ENCODE results near the gene SYCE1L.
"Not testable (repeated sequence)": the region's sequence is repeated elsewhere in the genome, so short reads cannot be mapped to it uniquely, and the experiment has no call there.

The SYCE1L gene, protein sequence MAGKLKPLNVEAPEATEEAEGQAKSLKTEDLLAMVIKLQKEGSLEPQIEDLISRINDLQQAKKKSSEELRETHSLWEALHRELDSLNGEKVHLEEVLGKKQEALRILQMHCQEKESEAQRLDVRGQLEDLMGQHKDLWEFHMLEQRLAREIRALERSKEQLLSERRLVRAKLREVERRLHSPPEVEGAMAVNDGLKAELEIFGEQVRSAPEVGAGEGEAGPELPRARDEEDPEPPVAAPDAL

DNA sequence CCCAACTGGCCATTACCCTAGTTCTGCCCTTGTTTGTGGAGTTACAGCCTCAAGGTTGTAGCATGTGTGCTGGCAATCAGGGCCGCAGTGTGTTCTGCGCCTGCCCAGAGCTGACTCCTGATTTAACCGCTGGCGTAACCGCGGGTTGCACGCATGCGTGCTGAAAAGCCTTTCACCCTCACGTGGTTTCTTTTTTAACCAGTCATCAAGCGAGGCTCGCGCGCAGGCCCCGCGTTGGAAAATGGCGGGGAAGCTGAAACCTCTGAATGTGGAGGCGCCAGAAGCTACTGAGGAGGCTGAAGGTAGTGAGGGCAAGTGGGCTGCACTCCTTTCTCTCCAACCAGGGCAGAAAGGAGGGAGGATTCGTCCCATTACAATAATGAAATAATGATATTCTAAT, at the start of gene SYCE1L:
Gene SYCE1L (plus strand): TSS at position 198 of the 400 bp plus-strand sequence. CDS start 44 bp downstream, at position 242.
- DNase-seq = no peak

DNA sequence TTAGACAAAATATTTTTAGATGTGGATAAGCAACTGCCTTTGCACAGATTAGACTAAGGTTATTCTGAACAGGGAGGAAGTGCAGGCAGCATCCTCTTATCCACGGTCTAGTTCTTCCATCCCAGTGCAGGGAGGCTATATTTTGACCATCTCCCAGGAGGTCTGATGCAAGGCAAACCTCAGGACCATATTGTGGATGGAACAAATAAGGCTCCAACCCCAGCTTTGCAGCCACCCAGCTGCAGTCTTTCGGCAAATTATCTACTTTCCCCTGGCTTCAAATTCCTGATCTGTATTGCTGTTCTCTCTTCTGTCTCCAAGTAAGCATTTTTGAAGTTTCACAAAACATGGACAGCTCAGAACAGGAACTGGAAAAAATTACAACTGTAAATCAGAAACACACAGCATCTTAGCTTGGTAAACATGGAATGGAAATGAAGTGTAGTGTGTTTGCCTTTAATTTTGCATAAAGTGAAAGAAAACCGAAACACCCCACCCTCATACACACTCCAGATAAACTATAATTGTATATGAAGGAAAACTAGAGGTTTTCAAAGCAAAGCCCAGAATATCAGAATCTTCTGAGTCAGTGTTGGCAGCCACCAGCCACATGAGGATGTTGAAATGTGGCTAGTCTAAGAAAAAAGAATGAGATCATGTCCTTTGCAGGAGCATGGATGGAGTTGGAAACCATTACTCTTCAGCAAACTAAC, 41.7 kb upstream of the SYCE1L start:
- DNase-seq = no peak

DNA sequence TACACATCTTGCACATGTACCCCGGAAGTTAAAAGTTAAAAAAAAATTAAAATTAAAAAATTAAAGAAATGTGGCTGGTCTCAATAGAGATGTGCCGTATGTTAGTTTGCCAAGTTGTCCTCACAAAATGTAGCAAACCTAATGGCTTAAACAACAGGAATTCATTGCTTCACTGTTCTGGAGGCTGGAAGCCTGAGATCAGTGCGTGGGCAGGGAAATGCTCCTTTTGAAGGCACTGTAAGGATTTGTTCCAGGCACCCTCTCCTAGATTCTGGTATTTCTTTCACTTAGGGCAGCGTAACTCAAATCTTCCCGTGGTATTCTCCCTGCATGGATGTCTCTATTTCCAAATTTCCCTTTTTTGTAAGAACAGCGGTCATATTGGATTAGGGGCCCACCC, 40.9 kb upstream of the SYCE1L start:
- DNase-seq = no peak

DNA sequence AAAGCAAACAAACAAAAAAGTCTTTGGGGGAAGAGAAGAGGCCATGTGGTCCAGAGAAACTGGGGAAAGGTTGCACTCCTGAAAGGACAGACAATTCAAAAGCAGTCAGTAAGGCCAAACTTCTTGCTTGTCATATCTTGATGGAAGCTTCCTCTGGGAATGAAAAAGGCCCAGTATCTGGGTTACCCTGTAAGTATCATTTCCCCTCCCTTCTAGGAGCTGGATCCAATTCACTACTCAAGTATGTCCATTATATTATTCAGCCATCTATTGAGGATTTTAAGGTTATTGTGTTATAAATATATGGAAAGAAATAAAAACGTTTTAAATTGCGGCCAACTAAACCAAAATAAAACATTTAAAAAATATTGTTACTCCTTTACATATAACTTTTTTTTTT, 34.2 kb upstream of the SYCE1L start:
- no peak for DNase-seq

DNA sequence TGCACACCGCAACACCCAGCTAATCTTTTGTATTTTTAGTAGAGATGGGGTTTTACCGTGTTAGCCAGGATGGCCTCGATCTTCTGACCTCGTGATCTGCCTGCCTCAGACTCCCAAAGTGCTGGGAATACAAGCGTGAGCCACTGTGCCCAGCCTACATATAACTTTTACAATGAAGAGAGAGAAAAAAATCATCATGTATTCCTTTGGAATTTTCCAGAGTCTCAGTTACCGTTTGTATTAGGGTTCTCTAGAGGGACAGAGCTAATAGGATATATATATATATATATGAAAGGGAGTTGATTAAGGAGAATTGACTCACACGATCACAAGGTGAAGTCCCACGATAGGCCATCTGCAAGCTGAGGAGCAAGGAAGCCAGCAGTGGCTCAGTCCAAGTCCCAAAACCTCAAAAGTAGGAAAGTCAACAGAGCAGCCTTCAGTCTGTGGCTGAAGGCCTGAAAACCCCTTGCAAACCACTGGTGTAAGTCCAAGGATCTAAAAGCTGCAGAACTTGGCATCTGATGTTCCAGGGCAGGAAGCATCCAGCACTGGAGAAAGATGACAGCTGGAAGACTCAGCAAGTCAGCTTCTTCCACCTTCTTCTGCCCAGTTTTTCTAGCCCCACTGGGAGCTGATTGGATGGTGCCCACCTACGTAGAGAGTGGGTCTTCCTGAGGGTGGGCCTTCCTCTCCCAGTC, 33.5 kb upstream of the SYCE1L start:
- DNase-seq = not testable (repeated sequence)

DNA sequence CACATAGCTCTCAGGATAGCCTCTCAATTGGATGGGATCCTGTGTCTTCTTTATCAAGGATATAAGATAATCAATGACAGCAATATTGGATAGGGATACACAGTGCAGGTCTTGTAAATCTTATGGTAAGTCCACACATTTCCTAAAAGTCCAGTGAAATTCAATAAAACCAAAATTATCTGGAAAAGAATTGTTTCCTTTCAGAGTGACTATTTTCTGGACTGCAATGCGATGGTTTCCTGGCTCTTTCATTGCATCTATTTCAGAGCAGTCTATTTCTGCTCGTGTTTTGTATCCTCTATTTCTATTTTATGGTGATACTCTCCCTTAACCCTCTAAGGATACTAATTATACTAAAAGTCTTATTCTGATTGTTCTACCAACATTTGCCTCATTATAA, 32.5 kb upstream of the SYCE1L start:
- DNase-seq = no peak

DNA sequence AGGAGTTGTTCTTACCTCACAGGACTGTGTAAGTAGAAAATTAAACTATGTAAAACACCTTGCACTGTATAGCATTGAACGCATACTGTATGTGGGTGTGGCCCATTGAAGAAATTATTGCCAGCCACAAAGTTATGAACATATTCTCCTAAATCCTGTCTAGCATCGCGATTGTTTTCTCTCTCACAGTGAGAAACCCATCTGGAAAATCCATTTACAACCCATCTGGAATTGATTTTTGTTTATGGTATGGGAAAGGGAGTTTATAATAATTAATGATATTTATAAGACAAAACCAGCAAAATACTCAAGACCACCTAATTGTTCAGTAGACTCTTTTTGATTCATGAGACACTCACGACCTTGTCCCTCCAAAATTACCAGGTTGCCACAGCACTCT, 30.3 kb upstream of the SYCE1L start:
- DNase-seq = no peak

DNA sequence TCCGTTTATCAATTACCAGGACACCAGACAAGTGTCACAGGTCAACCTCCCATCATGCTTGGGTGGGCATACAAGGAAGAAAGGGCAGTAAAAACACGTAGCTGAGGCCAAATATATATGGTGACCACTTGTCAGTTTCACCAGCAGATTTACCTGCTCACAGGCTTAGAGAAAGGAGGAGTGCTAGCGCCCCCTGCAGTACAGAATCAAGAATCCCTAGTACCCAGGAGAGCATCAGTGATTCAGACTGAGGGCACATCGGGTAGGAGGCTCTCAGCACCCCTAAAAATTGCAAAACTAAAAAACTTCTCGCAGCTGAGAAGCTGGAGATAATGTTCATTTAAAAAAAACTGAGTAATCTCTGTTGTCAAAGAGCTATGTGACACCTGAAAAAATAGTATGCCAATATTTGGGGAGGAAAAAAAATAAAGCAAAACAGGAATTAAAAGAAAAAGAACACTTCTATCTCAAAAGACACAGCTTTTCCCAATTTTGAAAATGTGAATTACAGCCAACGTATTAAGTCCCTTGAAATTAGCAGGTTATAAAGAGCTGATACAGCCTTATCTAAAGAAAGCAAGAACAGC, 29.5 kb upstream of the SYCE1L start:
- peak; percentile 44 for DNase-seq

DNA sequence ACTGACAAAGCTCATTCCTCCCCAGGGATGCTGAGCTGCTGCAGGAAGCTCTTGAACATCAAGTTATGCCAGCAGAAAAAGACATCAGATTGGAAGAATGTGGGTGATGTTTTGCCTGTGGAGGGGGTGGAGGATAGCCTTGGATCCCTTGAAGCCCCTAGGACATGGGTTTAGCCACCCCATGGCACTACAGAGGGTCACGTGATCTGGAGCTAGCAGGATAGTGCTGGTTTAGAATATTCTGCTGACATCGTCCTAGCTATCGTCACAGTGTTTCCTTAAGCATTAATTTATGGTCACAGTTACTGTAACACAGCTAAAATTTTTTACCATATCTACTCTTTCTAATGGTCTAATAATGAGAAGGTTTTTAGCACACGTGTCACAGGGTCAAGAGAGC, 28.4 kb upstream of the SYCE1L start:
- no peak for DNase-seq

DNA sequence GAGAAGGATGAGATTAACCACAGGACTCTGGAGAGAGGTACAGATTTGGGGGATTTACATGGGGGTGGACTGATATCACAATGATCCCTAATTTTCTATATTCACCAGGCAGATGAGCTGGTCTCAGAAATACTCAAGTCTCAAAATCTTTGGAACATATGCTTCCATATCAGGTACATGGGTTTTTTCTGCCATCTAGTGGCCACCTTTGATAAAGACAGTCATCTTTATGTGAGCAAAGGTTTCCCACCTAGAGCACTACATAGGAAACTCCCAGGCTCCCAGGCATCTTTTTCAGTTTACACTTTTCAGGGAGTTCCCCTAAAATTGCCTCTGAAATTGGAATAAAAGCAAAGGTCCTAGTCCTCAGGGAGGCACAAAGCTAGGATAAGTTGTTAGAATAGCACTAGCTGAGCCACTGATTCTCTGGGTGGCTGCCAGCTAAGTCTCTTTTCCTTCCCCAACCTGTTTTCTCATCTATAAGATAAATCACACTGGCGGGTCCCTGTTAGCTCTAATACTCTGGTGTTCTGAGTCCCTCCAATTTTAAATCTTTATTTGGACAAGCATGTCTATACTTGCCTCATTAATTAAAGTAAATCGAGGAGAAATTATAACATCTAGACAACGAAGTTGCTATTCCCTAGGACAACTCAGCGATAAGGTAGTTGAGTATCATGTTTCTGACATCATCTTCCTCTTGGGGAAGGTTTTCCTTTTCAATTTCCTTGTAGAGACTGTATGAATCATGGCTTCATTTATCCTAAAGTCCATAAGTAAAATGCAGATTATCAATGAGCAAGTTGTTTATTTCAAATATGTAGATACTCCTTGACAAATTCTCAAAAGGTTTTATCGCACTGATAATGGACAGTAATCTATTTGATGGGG, 27.2 kb upstream of the SYCE1L start:
- peak; percentile 35 for DNase-seq

DNA sequence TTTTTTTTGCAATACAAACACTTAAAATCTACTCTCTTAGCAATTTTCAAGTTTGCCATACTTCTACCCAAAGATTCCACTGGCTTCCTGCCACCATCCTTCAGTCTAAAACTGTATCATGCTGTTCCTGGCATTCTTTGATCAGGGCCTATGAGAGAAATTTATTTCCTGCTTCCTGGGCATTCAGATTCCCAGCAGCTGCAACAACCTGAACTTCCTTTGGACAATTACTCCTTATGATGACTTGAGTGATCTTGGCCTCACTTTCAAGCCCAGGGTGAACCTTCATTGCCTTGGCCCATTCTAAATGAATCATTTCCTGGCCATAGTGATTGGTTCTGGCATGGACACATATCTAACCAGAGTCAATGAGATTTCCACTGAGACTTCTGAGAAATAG, 26.3 kb upstream of the SYCE1L start:
- DNase-seq = no peak

DNA sequence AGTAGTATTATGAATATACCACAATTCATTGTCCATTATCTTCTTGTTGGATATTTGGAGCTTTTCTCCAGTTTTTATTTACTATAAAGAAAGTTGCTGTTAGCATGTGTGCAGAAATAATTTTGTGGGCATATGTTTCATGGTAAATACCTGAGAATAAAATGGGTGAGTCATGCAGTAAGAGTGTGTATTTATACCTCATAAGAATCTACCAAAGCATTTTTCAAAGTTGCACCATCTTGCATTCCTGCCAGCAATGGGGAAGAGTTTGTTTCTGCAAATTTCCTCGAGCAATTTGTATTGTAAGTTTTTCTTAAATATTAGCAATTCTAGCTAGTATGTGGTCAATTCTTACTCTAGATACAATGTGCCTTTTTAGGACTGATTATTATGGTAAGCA, 16.1 kb upstream of the SYCE1L start:
- no peak for DNase-seq

DNA sequence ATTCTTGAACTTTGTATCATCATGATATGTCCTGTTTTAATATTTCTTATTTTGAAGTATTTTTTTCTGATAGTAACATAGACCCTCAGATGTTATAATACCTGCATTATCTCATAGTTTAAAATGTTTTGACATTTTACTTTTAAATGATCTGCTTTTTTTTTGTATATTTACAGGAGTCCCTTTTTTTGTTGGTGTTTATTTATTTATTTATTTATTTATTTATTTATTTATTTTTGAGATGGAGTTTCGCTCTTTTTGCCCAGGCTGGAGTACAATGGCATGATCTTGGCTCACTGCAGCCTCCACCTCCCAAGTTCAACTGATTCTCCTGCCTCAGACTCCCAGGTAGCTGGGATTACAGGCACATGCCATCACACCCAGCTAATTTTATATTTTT, 12.9 kb upstream of the SYCE1L start:
- not testable (repeated sequence) for DNase-seq

DNA sequence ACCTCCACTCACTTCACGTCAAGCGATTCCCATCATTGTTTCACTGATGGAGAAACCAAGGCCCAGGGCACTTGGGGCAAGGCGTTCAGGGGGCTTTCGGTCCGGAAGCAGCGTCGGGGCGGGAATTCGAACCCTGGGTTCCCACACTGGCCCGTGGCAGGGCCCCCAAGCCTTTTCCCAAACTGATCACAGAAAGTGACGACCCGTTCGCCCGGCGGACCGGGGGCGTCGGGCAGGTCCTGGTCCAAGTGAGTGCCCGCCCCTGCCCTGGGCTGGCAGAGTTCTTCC, 9.1 kb upstream of the SYCE1L start:
- no peak for DNase-seq

DNA sequence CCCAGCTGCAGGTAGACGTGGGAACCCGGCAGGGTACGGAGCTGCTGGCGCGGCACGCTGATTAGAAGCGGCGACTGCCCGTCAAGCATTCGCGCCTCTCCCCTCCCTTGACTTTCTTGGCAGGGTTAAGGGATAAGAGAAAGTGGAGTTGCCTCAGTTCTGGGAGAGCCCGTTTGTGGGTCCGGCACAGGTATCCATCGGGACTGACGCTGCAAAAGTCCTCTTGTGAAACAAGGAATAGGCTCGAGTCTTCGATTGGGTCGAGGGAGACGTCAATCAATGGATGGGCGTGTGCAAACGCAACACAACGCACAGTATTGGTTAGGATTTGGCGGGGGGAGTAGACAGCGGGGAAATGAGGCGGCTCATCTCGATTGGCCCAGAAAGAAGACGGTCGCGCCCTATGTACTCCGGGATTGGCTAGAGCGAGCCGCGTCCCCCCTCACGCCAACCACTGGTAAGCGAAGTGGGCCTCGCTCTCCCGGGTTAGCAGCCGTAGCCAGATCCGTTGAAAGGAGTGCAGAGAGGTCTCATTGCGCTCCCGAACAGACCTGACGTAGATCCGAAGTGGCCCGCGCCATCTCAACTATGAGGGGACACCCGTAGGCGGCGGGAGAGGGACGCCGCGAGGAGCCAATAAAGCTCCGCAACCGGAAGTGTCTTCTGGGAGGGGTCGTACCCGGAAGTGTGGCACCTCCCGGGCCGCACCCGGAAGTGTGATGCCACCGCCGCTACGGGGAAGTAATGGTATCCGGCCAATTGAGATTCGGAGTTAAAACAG, 8.5 kb upstream of the SYCE1L start, which contains the start of gene MON1B:
Gene MON1B (plus strand): TSS at position 713 of the 781 bp plus-strand sequence. CDS start 296 bp downstream, outside the sequence.
- peak; percentile 95 for DNase-seq

DNA sequence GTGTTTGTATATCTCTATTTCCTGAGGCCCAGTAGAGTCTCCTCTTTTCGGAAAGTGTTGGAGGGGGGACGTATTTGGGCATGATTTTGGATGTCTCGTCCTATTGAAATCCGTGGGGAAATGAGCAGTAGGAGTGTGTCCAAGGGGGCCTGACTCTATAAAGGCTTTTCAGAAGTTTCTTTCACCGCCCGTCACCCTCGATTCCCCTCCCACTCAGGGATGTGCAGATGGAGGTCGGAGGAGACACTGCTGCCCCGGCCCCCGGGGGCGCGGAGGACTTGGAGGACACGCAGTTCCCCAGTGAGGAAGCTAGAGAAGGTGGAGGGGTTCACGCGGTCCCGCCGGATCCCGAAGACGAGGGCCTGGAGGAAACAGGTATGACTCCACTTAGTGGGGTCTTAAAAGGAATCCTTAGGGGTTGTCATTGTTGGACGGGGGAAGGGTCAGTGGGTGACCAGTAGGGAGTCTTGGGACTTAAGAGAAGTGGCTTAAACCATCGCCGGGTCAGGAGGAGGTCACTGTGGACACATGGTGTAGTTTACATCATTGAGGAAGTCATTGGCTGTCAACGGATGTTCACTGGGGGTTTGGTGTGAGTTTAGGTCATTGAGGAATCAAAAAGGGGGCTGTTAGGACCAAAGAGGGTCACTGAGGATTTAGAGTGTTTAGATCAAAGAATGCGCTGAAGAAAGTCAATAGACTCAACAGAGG, 7.8 kb upstream of the SYCE1L start:
- DNase-seq = no peak

DNA sequence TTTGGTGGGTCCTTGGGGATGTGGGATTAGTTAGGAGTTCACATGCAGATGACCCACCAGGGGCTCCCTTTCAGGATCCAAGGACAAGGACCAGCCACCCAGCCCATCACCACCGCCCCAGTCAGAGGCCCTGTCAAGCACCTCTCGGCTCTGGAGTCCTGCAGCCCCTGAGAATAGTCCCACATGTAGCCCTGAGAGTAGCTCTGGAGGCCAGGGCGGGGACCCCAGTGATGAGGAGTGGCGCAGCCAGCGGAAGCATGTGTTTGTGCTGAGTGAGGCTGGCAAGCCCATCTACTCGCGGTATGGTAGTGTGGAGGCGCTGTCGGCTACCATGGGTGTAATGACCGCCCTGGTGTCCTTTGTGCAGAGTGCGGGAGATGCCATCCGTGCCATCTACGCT, 5.8 kb upstream of the SYCE1L start:
- no peak for DNase-seq

DNA sequence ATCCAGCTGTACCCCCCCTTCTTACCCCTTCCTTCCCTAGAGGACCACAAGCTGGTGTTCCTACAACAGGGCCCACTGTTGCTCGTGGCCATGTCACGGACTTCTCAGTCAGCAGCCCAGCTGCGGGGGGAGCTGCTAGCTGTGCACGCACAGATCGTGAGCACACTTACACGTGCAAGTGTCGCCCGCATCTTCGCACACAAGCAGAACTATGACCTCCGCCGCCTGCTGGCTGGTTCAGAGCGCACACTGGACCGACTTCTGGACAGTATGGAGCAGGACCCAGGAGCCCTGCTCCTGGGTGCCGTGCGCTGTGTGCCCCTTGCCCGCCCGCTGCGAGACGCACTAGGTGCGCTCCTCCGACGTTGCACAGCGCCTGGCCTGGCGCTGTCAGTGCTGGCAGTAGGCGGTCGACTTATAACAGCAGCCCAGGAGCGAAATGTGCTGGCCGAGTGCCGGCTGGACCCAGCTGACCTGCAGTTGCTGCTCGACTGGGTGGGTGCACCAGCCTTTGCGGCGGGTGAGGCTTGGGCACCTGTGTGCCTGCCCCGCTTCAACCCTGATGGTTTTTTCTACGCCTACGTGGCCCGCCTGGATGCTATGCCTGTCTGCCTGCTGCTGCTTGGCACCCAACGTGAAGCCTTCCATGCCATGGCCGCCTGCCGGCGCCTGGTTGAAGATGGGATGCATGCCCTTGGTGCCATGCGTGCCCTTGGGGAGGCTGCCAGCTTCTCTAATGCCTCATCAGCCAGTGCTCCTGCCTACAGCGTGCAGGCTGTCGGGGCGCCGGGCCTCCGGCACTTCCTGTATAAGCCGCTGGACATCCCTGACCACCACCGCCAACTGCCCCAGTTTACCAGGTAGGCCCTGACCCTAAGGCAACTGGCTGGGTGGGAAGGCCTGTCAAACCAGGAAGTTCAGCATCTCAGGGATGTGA, 4.6 kb upstream of the SYCE1L start:
- no peak for DNase-seq

DNA sequence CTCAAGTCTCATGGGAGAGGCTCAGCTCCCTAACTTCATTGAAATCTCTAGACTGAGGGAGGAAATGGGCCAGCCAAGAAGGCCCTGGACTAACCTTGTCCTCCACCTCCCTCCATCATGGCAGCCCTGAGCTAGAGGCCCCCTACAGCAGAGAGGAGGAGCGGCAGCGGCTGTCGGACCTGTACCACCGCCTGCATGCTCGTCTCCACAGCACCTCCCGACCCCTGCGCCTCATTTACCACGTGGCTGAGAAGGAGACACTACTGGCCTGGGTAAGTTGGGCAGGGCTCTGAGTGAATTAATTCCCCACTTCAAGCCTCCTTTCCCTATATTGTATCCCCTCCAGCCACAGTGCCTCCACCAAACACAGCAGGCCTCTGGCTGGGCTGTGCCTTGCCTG, 3.8 kb upstream of the SYCE1L start:
- DNase-seq = no peak

DNA sequence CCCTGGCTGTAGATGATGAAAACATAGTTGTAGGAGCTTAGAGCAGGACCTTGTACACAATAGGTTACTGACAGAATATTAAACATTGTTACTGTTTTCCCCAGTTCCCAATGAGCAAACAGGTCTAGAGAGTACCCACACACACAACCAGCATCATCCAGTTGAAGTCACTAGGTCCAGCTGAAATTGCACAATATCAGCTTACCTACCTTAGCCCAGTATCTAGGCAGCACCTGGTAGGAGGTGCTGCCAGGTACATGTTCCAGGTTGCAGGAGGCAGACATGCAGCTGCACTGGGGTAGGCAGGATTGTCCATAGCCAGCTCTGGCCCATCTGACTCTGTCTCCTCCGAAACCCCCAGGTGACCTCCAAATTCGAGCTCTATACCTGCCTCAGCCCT, 1.5 kb upstream of the SYCE1L start:
- no peak for DNase-seq

All from NCI-H2029 (cell line).